ENCODE data around the gene IL20. TPM values are rescaled to one million over a fixed set of nuclear protein-coding genes. Genes with fewer than 3 reads are reported as not detected.

IL20 gene
- not detected for polyA plus RNA-seq (2013, experiment 1 of 4)
- not detected for polyA plus RNA-seq (2013, experiment 2 of 4)
- polyA plus RNA-seq (2013, experiment 3 of 4) = not detected
- polyA plus RNA-seq (2013, experiment 4 of 4) = not detected

- Histone ChIP-seq H3K4me1 (ENCODE audit: control insufficient read depth, insufficient read depth, low read length) (no peaks in the 10 kb centered on the region), H3K36me3 (ENCODE audit: control insufficient read depth, insufficient read depth, low read length) (no peaks in the 10 kb centered on the region), H3K27ac (ENCODE audit: insufficient read depth, low read depth, low read length, poor library complexity, severe bottlenecking) (no peak within 1 kb of the TSS), H3K9me3 (ENCODE audit: control insufficient read depth, low read length) (no peaks in the 10 kb centered on the region), H3K4me3 (ENCODE audit: insufficient read depth, low read depth, low read length) (no peak within 1 kb of the TSS), H3K27me3 (ENCODE audit: control insufficient read depth, insufficient read depth, low read length, poor library complexity, severe bottlenecking) (no peaks in the 10 kb centered on the region)
- 56 to 58% methylated on average over 19 of the region's 19 CpGs for WGBS, 2 experiments
Observed at GRCh38 chr1:206864939-206865671, at the start of gene IL20. Gene IL20, plus strand, starts transcription at chr1:206865623. Its CDS starts 230 bp downstream, at chr1:206865853.

GRCh38 chr1:206816390-206817287, 48.8 kb upstream of the IL20 start:
- Histone ChIP-seq H3K36me3 (ENCODE audit: control insufficient read depth, insufficient read depth, low read length) (no peaks in the 10 kb centered on the region), H3K9me3 (ENCODE audit: control insufficient read depth, low read length) (no peaks in the 10 kb centered on the region), H3K4me3 (ENCODE audit: insufficient read depth, low read depth, low read length) (no peak overlapping the region), H3K27ac (ENCODE audit: insufficient read depth, low read depth, low read length, poor library complexity, severe bottlenecking) (no peak overlapping the region), H3K27me3 (ENCODE audit: control insufficient read depth, insufficient read depth, low read length, poor library complexity, severe bottlenecking) (no peaks in the 10 kb centered on the region), H3K4me1 (ENCODE audit: control insufficient read depth, insufficient read depth, low read length) (no peaks in the 10 kb centered on the region)
- 82 to 91% methylated on average over 2 to 3 of the region's 4 CpGs for WGBS, 2 experiments

- no peak overlapping the region for H3K4me3 ChIP-seq (ENCODE audit: insufficient read depth, low read depth, low read length)
- H3K36me3 ChIP-seq (ENCODE audit: control insufficient read depth, insufficient read depth, low read length) = no peaks in the 10 kb centered on the region
- 80 to 87% methylated on average over 4 of the region's 4 CpGs for WGBS, 2 experiments
- H3K27me3 ChIP-seq (ENCODE audit: control insufficient read depth, insufficient read depth, low read length, poor library complexity, severe bottlenecking) = no peaks in the 10 kb centered on the region
- no peaks in the 10 kb centered on the region for H3K9me3 ChIP-seq (ENCODE audit: control insufficient read depth, low read length)
- H3K4me1 ChIP-seq (ENCODE audit: control insufficient read depth, insufficient read depth, low read length) = no peaks in the 10 kb centered on the region
- H3K27ac ChIP-seq (ENCODE audit: insufficient read depth, low read depth, low read length, poor library complexity, severe bottlenecking) = no peak overlapping the region
Observed at GRCh38 chr1:206821493-206821892, 43.9 kb upstream of the IL20 start.

- Histone ChIP-seq H3K36me3 (ENCODE audit: control insufficient read depth, insufficient read depth, low read length) (no peaks in the 10 kb centered on the region), H3K4me1 (ENCODE audit: control insufficient read depth, insufficient read depth, low read length) (no peaks in the 10 kb centered on the region), H3K27ac (ENCODE audit: insufficient read depth, low read depth, low read length, poor library complexity, severe bottlenecking) (no peak overlapping the region), H3K9me3 (ENCODE audit: control insufficient read depth, low read length) (no peaks in the 10 kb centered on the region), H3K27me3 (ENCODE audit: control insufficient read depth, insufficient read depth, low read length, poor library complexity, severe bottlenecking) (no peaks in the 10 kb centered on the region), H3K4me3 (ENCODE audit: insufficient read depth, low read depth, low read length) (no peak overlapping the region)
- WGBS, 2 experiments = 92 to 95% methylated on average over 5 of the region's 5 CpGs
Observed at GRCh38 chr1:206823727-206824126, 41.7 kb upstream of the IL20 start.

GRCh38 chr1:206824331-206824730, 41.1 kb upstream of the IL20 start:
- H3K27me3 ChIP-seq (ENCODE audit: control insufficient read depth, insufficient read depth, low read length, poor library complexity, severe bottlenecking) = no peaks in the 10 kb centered on the region
- WGBS, 2 experiments = 90 to 96% methylated on average over 3 of the region's 3 CpGs
- no peaks in the 10 kb centered on the region for H3K9me3 ChIP-seq (ENCODE audit: control insufficient read depth, low read length)
- H3K36me3 ChIP-seq (ENCODE audit: control insufficient read depth, insufficient read depth, low read length) = no peaks in the 10 kb centered on the region
- H3K4me3 ChIP-seq (ENCODE audit: insufficient read depth, low read depth, low read length) = no peak overlapping the region
- no peak overlapping the region for H3K27ac ChIP-seq (ENCODE audit: insufficient read depth, low read depth, low read length, poor library complexity, severe bottlenecking)
- no peaks in the 10 kb centered on the region for H3K4me1 ChIP-seq (ENCODE audit: control insufficient read depth, insufficient read depth, low read length)

- 56 to 59% methylated on average over 4 of the region's 4 CpGs for WGBS, 2 experiments
- no peak overlapping the region for H3K4me3 ChIP-seq (ENCODE audit: insufficient read depth, low read depth, low read length)
- no peaks in the 10 kb centered on the region for H3K27me3 ChIP-seq (ENCODE audit: control insufficient read depth, insufficient read depth, low read length, poor library complexity, severe bottlenecking)
- no peaks in the 10 kb centered on the region for H3K36me3 ChIP-seq (ENCODE audit: control insufficient read depth, insufficient read depth, low read length)
- H3K9me3 ChIP-seq (ENCODE audit: control insufficient read depth, low read length) = no peaks in the 10 kb centered on the region
- no peaks in the 10 kb centered on the region for H3K4me1 ChIP-seq (ENCODE audit: control insufficient read depth, insufficient read depth, low read length)
- no peak overlapping the region for H3K27ac ChIP-seq (ENCODE audit: insufficient read depth, low read depth, low read length, poor library complexity, severe bottlenecking)
Observed at GRCh38 chr1:206826394-206826793, 39.0 kb upstream of the IL20 start.

GRCh38 chr1:206828061-206828460, 37.4 kb upstream of the IL20 start:
- no peak overlapping the region for H3K27ac ChIP-seq (ENCODE audit: insufficient read depth, low read depth, low read length, poor library complexity, severe bottlenecking)
- no peaks in the 10 kb centered on the region for H3K9me3 ChIP-seq (ENCODE audit: control insufficient read depth, low read length)
- no peaks in the 10 kb centered on the region for H3K27me3 ChIP-seq (ENCODE audit: control insufficient read depth, insufficient read depth, low read length, poor library complexity, severe bottlenecking)
- H3K4me3 ChIP-seq (ENCODE audit: insufficient read depth, low read depth, low read length) = no peak overlapping the region
- WGBS, 2 experiments = 89 to 100% methylated on average over 1 of the region's 1 CpG
- no peaks in the 10 kb centered on the region for H3K36me3 ChIP-seq (ENCODE audit: control insufficient read depth, insufficient read depth, low read length)
- H3K4me1 ChIP-seq (ENCODE audit: control insufficient read depth, insufficient read depth, low read length) = no peaks in the 10 kb centered on the region

GRCh38 chr1:206828765-206829164, 36.7 kb upstream of the IL20 start:
- no peak overlapping the region for H3K27ac ChIP-seq (ENCODE audit: insufficient read depth, low read depth, low read length, poor library complexity, severe bottlenecking)

GRCh38 chr1:206829282-206829681, 36.1 kb upstream of the IL20 start:
- H3K9me3 ChIP-seq (ENCODE audit: control insufficient read depth, low read length) = no peaks in the 10 kb centered on the region
- no peaks in the 10 kb centered on the region for H3K36me3 ChIP-seq (ENCODE audit: control insufficient read depth, insufficient read depth, low read length)
- no peaks in the 10 kb centered on the region for H3K4me1 ChIP-seq (ENCODE audit: control insufficient read depth, insufficient read depth, low read length)
- no peak overlapping the region for H3K4me3 ChIP-seq (ENCODE audit: insufficient read depth, low read depth, low read length)
- H3K27me3 ChIP-seq (ENCODE audit: control insufficient read depth, insufficient read depth, low read length, poor library complexity, severe bottlenecking) = no peaks in the 10 kb centered on the region
- no peak overlapping the region for H3K27ac ChIP-seq (ENCODE audit: insufficient read depth, low read depth, low read length, poor library complexity, severe bottlenecking)
- WGBS, 2 experiments = 87 to 88% methylated on average over 6 of the region's 6 CpGs

More at GRCh38 chr1:206828765-206829164, 36.7 kb upstream of the IL20 start:
- Histone ChIP-seq H3K4me3 (ENCODE audit: insufficient read depth, low read depth, low read length) (no peak overlapping the region), H3K36me3 (ENCODE audit: control insufficient read depth, insufficient read depth, low read length) (no peaks in the 10 kb centered on the region), H3K4me1 (ENCODE audit: control insufficient read depth, insufficient read depth, low read length) (no peaks in the 10 kb centered on the region), H3K9me3 (ENCODE audit: control insufficient read depth, low read length) (no peaks in the 10 kb centered on the region), H3K27me3 (ENCODE audit: control insufficient read depth, insufficient read depth, low read length, poor library complexity, severe bottlenecking) (no peaks in the 10 kb centered on the region)
- 85 to 92% methylated on average over 3 to 4 of the region's 4 CpGs for WGBS, 2 experiments

GRCh38 chr1:206829875-206830274, 35.5 kb upstream of the IL20 start:
- no peaks in the 10 kb centered on the region for H3K36me3 ChIP-seq (ENCODE audit: control insufficient read depth, insufficient read depth, low read length)
- no peaks in the 10 kb centered on the region for H3K9me3 ChIP-seq (ENCODE audit: control insufficient read depth, low read length)
- no peak overlapping the region for H3K4me3 ChIP-seq (ENCODE audit: insufficient read depth, low read depth, low read length)
- H3K4me1 ChIP-seq (ENCODE audit: control insufficient read depth, insufficient read depth, low read length) = no peaks in the 10 kb centered on the region
- H3K27ac ChIP-seq (ENCODE audit: insufficient read depth, low read depth, low read length, poor library complexity, severe bottlenecking) = no peak overlapping the region
- H3K27me3 ChIP-seq (ENCODE audit: control insufficient read depth, insufficient read depth, low read length, poor library complexity, severe bottlenecking) = no peaks in the 10 kb centered on the region
- WGBS, 2 experiments = 98 to 100% methylated on average over 2 of the region's 2 CpGs

All from ectodermal cell (in vitro differentiated cells).